Kidney glomerular epithelial cell (primary cell): ENCODE measurements around the gene ZSCAN5C.
"Not testable (repeated sequence)": the region's sequence is repeated elsewhere in the genome, so short reads cannot be mapped to it uniquely, and the experiment has no call there.

Source experiments
- DNase-seq: peaks from one replicate; lab custom pipeline; 2025; lab: John Stamatoyannopoulos, UW

The ZSCAN5C gene, protein sequence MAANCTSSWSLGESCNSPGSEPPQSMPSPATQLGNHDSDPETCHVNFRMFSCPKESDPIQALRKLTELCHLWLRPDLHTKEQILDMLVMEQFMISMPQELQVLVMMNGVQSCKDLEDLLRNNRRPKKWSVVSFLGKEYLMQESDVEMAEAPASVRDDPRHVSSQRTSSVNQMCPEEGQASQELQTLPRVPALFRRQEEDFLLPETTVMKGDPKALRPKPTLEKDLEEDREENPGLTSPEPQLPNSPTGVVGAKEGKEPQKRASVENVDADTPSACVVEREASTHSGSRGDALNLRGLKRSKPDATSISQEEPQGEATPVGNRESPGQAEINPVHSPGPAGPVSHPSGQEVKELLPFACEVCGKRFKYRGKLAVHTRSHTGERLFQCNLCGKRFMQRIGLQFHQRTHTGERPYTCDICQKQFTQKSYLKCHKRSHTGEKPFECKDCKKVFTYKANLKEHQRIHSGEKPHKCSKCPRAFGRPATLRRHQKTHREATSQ

GRCh38 chr19:56201973-56202372, at the start of gene ZSCAN5C:
ZSCAN5C (plus strand) TSS chr19:56202273; CDS start chr19:56205914, 3,641 bp downstream.
- DNase-seq, result no peak

DNA sequence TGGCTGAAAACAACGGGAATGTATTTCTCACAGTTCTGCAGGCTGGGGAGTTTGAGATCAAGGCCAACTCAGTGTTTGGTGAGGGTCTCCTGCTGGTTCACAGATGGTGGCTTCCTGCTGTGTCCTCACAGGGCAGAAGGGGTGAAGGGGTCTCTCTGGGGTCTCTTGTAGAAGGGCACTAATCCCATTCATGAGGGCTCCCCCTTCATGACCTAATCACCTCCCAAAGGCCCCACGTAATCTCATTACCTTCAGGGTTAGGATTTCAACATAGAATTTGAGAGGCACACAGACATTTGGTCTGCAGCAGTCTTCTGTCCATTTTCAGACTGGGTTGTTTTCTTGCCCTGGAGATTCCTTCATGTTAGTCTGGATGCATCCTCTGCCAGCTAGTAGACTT, 49.4 kb upstream of the ZSCAN5C start:
- DNase-seq, result no peak

DNA sequence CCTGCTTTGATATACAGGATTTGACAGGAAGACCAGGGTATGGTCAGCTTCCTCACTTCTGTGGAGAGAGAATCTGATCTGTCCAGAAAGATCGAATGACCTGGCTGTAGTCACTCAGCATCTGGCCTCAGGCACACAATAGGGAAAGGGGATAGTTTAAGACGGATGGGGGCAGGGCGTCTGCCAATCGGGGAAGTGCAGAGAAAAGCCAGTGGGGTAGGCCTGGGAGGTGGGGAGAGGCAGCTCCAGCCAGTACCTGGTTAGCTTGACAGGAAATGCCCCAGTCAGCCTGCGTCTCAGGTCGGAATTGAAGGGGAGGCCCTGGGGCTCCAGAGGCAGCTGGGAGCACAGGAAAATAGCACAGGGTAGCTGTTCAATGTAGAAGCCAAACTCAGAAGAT, 48.6 kb upstream of the ZSCAN5C start:
- no peak for DNase-seq

DNA sequence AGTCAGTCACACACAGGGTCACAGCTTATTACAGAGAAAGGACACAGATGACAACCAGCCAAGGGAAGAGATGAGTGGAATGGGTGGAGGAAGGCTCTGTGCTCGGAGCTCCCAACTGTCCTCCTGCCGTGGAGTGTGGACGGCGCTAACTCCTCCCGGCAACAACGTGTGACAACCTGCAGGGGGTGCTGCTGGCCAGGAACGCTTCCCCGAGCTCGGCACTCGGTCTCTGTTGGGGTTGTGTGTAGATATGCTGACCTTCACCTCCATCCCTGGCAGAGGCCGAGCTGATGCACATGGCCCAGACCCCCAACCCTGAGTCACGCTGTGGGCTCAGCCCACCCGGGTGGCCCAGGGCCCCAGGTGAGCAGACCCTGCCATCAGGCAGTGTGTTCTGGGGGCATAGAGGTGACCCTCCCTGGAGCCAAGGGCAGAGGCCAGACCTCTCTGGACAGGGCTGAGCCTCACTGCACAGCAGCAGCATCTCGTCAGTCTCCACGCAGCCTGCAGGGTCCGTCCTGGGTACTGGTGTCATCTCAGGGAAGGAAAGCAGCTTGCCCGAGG, 46.9 kb upstream of the ZSCAN5C start:
- no peak for DNase-seq

DNA sequence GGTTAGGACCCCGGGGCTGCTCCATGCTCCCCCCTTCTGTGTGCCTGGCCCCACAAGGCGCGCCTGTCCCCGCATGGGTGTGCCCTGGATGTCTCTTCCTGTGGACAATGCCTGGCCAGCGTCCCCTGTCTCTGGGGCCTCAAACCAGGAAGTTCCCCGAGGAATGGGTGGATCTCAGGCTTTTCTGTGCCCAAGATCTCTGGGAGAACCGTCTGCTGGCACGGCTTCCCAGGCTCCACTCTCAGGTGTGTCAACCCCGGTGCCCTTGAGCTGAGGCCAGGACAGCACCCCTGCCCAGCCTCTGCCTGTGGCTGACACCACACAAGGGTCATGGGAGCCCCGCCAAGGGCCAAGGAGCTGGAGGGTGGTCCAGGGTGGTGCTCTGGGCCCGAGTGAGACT, 45.3 kb upstream of the ZSCAN5C start:
- no peak for DNase-seq

DNA sequence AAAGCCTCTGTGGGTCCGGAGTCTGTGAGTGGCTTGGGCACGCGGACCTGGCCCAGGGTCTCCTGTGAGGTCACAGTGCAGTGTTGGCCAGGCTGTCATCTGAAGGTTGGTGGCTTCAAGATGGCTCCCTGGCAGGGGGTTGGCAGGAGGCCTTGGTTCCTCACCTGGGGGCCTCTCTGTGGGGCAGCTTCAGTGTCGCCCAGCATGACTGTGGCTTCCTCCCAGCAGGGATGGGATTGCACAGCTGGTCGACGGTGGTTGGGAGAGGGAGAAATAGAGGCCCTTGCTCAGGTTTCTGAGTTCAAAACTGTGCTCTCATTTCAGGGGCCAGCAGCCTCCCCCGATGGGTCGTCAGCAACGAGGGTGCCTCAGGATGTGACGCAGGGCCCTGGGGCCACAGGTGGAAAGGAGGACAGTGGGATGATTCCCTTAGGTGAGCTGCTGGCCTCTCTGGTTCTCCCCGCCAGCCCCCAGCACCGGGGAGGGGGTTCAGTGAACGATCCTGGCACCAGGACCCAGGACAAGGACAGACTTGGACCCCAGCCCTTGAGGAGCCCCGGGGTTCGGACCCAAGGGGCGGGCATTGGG, 43.8 kb upstream of the ZSCAN5C start:
- no peak for DNase-seq

- DNase-seq, result peak; percentile 66
Observed at GRCh38 chr19:56159009-56159559, 43.0 kb upstream of the ZSCAN5C start.

DNA sequence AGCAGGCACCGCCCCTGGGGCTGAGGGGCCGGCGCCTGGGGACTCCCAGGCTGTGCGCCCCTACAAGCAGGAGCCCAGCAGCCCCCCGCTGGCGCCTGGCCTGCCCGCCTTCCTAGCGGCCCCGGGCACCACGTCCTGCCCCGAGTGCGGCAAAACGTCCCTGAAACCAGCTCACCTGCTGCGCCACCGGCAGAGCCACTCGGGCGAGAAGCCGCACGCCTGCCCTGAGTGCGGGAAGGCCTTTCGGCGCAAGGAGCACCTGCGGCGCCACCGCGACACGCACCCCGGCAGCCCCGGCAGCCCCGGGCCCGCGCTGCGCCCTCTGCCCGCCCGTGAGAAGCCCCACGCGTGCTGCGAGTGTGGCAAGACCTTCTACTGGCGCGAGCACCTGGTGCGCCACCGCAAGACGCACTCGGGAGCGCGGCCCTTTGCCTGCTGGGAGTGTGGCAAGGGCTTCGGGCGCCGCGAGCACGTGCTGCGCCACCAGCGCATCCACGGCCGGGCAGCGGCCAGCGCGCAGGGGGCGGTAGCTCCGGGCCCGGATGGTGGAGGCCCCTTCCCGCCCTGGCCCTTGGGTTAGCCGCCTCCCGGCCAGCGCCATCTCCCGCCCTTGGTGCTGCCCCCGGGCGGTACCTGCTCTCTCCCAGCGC, 42.3 kb upstream of the ZSCAN5C start:
- DNase-seq, result no peak

DNA sequence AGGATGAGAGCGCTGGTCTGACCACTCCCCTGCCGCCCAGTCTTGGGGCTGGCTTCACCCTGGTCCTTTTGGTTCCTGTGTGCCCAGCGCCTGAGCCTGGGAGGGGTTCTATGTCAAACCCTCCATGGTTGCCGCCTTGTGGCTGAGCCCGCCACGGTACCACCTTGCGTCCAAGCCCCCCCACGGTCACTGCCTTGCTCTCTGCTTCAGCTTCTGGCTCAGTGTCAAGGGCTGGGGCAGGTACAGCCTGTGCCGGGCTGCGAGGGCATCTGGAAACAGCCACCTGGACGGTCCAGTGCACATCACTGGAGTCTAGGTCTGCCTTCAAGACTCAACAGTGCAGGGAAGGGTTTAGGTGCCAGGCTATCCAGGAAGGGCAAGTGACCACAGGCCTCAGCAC, 40.5 kb upstream of the ZSCAN5C start:
- no peak for DNase-seq

- peak; percentile 14 for DNase-seq
Observed at GRCh38 chr19:56162258-56162657, 39.8 kb upstream of the ZSCAN5C start.

DNA sequence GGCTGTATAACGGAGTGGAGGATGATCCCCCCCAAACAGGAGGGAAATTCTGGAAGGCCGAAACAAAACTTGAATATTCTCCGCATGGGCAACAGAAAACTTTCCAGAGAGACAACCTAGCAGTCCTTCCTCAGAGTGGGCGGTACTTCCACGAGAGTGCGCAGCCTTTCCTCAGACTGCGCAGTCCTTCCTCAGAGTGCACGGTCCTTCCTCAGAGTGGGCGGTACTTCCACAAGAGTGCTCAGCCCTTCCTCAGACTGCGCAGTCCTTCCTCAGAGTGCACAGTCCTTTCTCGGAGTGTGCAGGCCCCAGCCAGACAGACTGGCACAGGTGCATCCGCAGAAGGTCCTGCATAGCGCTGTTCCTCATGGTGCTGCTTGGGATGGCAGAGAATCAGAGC, 39.0 kb upstream of the ZSCAN5C start:
- DNase-seq, result no peak

GRCh38 chr19:56167064-56167578, 35.0 kb upstream of the ZSCAN5C start:
- DNase-seq, result no peak

- peak; percentile 87 for DNase-seq
Observed at GRCh38 chr19:56170261-56170660, 31.8 kb upstream of the ZSCAN5C start.

DNA sequence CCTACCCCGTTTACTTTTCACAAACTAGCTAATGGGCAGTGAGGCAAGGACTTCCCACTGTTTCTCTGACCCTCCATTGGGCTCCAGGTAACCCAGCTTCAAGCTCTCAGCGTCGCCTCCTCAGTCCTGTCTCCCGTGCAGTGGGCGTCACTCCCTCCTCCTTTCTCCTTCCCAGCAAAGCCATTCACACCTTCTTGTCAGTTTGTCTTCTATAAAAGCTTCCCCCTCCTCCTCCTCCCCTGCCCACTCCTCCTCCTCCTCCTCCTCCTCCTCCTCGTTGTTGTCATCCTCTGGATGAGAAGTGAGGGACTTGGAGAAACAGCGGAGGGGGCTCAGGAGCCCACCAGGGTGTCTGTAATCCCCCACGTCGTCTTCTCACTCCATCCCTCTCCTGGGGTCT, 28.0 kb upstream of the ZSCAN5C start:
- DNase-seq, result no peak

DNA sequence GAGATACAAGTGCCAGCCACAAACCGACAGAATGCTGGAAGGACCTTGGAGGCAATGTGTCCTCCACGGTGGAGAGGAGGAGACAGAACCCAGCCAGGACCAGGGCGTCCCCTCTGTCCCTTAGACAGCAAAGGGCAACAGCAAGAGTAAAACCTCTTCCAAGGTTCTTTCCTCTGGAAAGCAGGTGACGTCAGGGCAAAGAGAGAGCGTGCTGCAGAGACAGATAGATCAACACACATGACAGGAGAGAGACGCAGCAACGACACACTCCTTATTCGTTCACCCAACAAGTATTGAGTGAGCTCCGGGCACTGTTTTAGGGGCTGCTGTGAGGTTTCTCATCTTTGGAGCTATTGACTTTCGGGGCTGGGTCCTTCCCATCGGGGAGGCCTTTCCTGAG, 27.5 kb upstream of the ZSCAN5C start:
- no peak for DNase-seq

DNA sequence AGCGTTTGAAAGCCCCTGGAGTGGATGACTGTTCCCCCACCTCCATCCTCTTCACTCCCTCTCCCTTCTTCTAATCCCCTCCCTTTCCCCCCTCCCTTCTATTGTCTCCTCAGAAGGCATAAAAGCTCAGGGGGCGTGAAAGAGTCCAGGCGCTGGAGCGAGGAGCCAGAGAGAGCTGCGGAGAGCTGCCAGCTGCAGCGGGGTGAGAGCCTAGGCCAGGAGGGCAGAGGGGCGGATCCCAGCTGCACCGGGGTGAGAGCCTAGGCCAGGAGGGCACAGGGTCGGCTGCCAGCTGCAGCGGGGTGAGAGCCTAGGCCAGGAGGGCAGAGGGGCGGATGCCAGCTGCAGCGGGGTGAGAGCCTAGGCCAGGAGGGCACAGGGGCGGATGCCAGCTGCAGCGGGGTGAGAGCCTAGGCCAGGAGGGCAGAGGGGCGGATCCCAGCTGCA, 26.2 kb upstream of the ZSCAN5C start, which contains the start of gene GALP:
Gene GALP (plus strand): TSS at position 148 of the 447 bp plus-strand sequence. CDS start 1,101 bp downstream, outside the sequence.
- DNase-seq, result not testable (repeated sequence)

DNA sequence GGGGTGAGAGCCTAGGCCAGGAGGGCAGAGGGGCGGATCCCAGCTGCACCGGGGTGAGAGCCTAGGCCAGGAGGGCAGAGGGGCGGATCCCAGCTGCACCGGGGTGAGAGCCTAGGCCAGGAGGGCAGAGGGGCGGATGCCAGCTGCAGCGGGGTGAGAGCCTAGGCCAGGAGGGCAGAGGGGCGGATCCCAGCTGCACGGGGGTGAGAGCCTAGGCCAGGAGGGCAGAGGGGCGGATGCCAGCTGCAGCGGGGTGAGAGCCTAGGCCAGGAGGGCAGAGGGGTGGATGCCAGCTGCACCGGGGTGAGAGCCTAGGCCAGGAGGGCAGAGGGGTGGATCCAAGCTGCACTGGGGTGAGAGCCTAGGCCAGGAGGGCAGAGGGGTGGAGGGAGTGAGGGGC, 25.8 kb upstream of the ZSCAN5C start:
- not testable (repeated sequence) for DNase-seq

GRCh38 chr19:56176881-56177280, 25.2 kb upstream of the ZSCAN5C start:
- no peak for DNase-seq

GRCh38 chr19:56177564-56178243, 24.4 kb upstream of the ZSCAN5C start:
- DNase-seq, result no peak

DNA sequence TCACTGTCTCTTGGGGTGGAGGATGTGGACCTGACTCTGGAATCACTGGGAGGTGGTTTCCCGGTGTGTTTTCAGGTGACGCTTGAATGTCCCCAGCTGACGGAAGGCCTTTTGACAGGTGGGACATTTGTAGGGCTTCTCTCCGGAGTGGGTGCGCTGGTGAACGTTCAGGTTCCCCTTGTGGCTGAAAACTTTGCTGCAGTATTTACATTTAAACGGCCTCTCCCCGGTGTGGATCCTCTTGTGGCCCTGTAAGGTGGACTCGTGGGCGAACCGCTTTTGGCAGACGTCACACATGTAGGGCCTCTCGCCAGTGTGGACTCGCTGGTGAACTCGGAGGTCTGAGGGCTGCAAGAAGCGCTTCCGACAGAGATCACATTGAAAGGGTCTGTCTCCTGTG, 12.3 kb upstream of the ZSCAN5C start:
- no peak for DNase-seq

GRCh38 chr19:56191115-56191514, 11.0 kb upstream of the ZSCAN5C start:
- no peak for DNase-seq
